GM12874 (cell line): ENCODE results near the gene NOL4L.

ENCODE experiments used
- CTCF ChIP-seq: IDR thresholded peaks from 2 replicates; pipeline ENCODE4 v1.5.1; 2011; ENCODE audit warnings: low read depth, mild to moderate bottlenecking, control low read depth, low read length, moderate library complexity; ENCODE audit not compliant: insufficient read depth

NOL4L gene

GRCh38 chr20:32559205-32559752, 25.9 kb downstream of the NOL4L start:
- TF ChIP-seq CTCF: no peak

- no peak for TF ChIP-seq CTCF
Measured at GRCh38 chr20:32558526-32558925, 26.6 kb downstream of the NOL4L start.

- no peak for TF ChIP-seq CTCF
Measured at GRCh38 chr20:32557319-32557718, 27.8 kb downstream of the NOL4L start.

- no peak for TF ChIP-seq CTCF
Measured at GRCh38 chr20:32556312-32557184, 28.6 kb downstream of the NOL4L start.

- TF ChIP-seq CTCF: no peak
Measured at GRCh38 chr20:32555584-32555983, 29.5 kb downstream of the NOL4L start.

- TF ChIP-seq CTCF: no peak
Measured at GRCh38 chr20:32554965-32555289, 30.2 kb downstream of the NOL4L start.

GRCh38 chr20:32553618-32554017, 31.5 kb downstream of the NOL4L start:
- no peak for TF ChIP-seq CTCF
